GM19099 (cell line): ENCODE results near the gene TRIOBP.

Source experiments
- POLR2A ChIP-seq: IDR thresholded peaks from 3 replicates; pipeline ENCODE4 v1.6.1; 2011; ENCODE audit warnings: low read depth; ENCODE audit not compliant: insufficient read length; ENCODE audit errors: extremely low read depth

TRIOBP gene

GRCh38 chr22:37696657-37697537, at the start of gene TRIOBP:
TRIOBP (plus strand) TSS chr22:37697048; CDS start chr22:37701366, 4,318 bp downstream.
- TF ChIP-seq POLR2A, result no peak

- TF ChIP-seq POLR2A, result no peak
These were observed 49.5 kb upstream of the TRIOBP start for GRCh38 chr22:37647317-37647716.

GRCh38 chr22:37647928-37648327, 48.9 kb upstream of the TRIOBP start:
- no peak for TF ChIP-seq POLR2A

GRCh38 chr22:37650463-37651136, 46.2 kb upstream of the TRIOBP start:
- no peak for TF ChIP-seq POLR2A

- no peak for TF ChIP-seq POLR2A
These were observed 42.1 kb upstream of the TRIOBP start for GRCh38 chr22:37654563-37655251.

- no peak for TF ChIP-seq POLR2A
These were observed 41.6 kb upstream of the TRIOBP start for GRCh38 chr22:37655252-37655563.

- TF ChIP-seq POLR2A, result peak; percentile 3
These were observed 39.2 kb upstream of the TRIOBP start for GRCh38 chr22:37657590-37658132.

- peak; percentile 87 for TF ChIP-seq POLR2A
These were observed 38.4 kb upstream of the TRIOBP start, which contains the start of gene PDXP for GRCh38 chr22:37658133-37659065. PDXP (plus strand) TSS chr22:37658723; CDS start chr22:37658783, 60 bp downstream.

GRCh38 chr22:37659066-37659896, 37.6 kb upstream of the TRIOBP start:
- TF ChIP-seq POLR2A, result no peak

GRCh38 chr22:37659897-37660708, 36.7 kb upstream of the TRIOBP start:
- no peak for TF ChIP-seq POLR2A

- TF ChIP-seq POLR2A, result no peak
These were observed 36.2 kb upstream of the TRIOBP start for GRCh38 chr22:37660709-37661045.

GRCh38 chr22:37661160-37661924, 35.5 kb upstream of the TRIOBP start:
- TF ChIP-seq POLR2A, result no peak
